Mesenchymal stem cell (in vitro differentiated cells and primary cell): ENCODE measurements around the gene SEC16A.

Experiments used
- DNase-seq: peaks from one replicate; pipeline ENCODE4 v3.0.0-alpha.2; 2013
- H2AFZ ChIP-seq: one replicate; pipeline ENCODE4 v1.6.1; 2013; ENCODE audit warnings: low read depth, mild to moderate bottlenecking, control low read depth, inconsistent platforms, low read length, moderate library complexity
- H2AK5ac ChIP-seq: 2 replicates; pipeline ENCODE4 v1.6.1; 2013; ENCODE audit warnings: low read length, moderate library complexity, mild to moderate bottlenecking, inconsistent platforms; ENCODE audit not compliant: severe bottlenecking
- H2BK120ac ChIP-seq: one replicate; pipeline ENCODE4 v1.6.1; 2013; ENCODE audit warnings: low read depth, mild to moderate bottlenecking, inconsistent platforms, low read length, moderate library complexity
- H2BK12ac ChIP-seq, 2 experiments: one replicate each; pipeline ENCODE4 v1.6.1; 2013; ENCODE audit warnings: inconsistent platforms in 2 of 2, low read length in 2 of 2, mild to moderate bottlenecking in 2 of 2, moderate library complexity in 2 of 2, control low read depth in 1 of 2
- H2BK15ac ChIP-seq: one replicate; pipeline ENCODE4 v1.6.1; 2013; ENCODE audit warnings: mild to moderate bottlenecking, low read depth, inconsistent platforms; ENCODE audit not compliant: poor library complexity, severe bottlenecking
- H2BK5ac ChIP-seq: 2 replicates; pipeline ENCODE4 v1.6.1; 2013; ENCODE audit warnings: low read depth, mild to moderate bottlenecking, low read length, control low read depth, inconsistent platforms; ENCODE audit not compliant: poor library complexity, severe bottlenecking
- H3K14ac ChIP-seq, 2 experiments: one replicate each; pipeline ENCODE4 v1.6.1; 2013; ENCODE audit warnings: inconsistent platforms in 2 of 2, low read length in 2 of 2, control low read depth in 1 of 2, mild to moderate bottlenecking in 1 of 2, moderate library complexity in 1 of 2
- H3K18ac ChIP-seq, 2 experiments: one replicate each; pipeline ENCODE4 v1.6.1; 2013; ENCODE audit warnings: inconsistent platforms in 2 of 2, low read length in 2 of 2, control low read depth in 1 of 2, low read depth in 1 of 2, mild to moderate bottlenecking in 1 of 2
- H3K23ac ChIP-seq, 2 experiments: one replicate each; pipeline ENCODE4 v1.6.1; 2013; ENCODE audit warnings: inconsistent platforms in 2 of 2, low read length in 2 of 2, mild to moderate bottlenecking in 2 of 2, moderate library complexity in 2 of 2, control low read depth in 1 of 2
- H3K27ac ChIP-seq: 2 replicates; pipeline ENCODE4 v1.5.1; 2013; ENCODE audit warnings: mild to moderate bottlenecking, moderate library complexity, low read length, control low read depth, inconsistent platforms; ENCODE audit not compliant: poor library complexity, severe bottlenecking
- H3K27me3 ChIP-seq, 2 experiments: 2 replicates each; pipeline versions ENCODE4 v1.6.1 to v1.7.0; 2013; ENCODE audit warnings: low read length in 2 of 2, mild to moderate bottlenecking in 2 of 2, moderate library complexity in 2 of 2, control low read depth in 1 of 2, inconsistent platforms in 1 of 2; ENCODE audit not compliant: control insufficient read depth in 1 of 2, insufficient read depth in 1 of 2
- H3K36me3 ChIP-seq, 2 experiments: 2 replicates each; pipeline versions ENCODE4 v1.6.1 to v1.7.0; 2013; ENCODE audit warnings: low read length in 2 of 2, control low read depth in 1 of 2, inconsistent platforms in 1 of 2, low read depth in 1 of 2, mild to moderate bottlenecking in 1 of 2; ENCODE audit not compliant: insufficient read depth in 2 of 2, control insufficient read depth in 1 of 2
- H3K4ac ChIP-seq, 2 experiments: one replicate each; pipeline ENCODE4 v1.6.1; 2013; ENCODE audit warnings: inconsistent platforms in 2 of 2, low read length in 2 of 2, mild to moderate bottlenecking in 2 of 2, moderate library complexity in 2 of 2, control low read depth in 1 of 2, low read depth in 1 of 2
- H3K4me1 ChIP-seq: 2 replicates; pipeline ENCODE4 v1.6.1; 2013; ENCODE audit warnings: low read depth, low read length, control low read depth; ENCODE audit not compliant: control insufficient read depth, insufficient read depth
- H3K4me2 ChIP-seq: 2 replicates; pipeline ENCODE4 v1.6.1; 2013; ENCODE audit warnings: low read length, mild to moderate bottlenecking, inconsistent platforms; ENCODE audit not compliant: poor library complexity, severe bottlenecking
- H3K4me3 ChIP-seq, 2 experiments: 2 replicates each; pipeline versions ENCODE4 v1.5.1 to v1.7.0; 2013; ENCODE audit warnings: low read length in 2 of 2, mild to moderate bottlenecking in 2 of 2, control low read depth in 1 of 2, low read depth in 1 of 2; ENCODE audit not compliant: insufficient read depth in 1 of 2
- H3K79me1 ChIP-seq: replicated peaks from 2 replicates; pipeline ENCODE4 v1.6.1; 2013; ENCODE audit warnings: mild to moderate bottlenecking, control low read depth, low read length, inconsistent platforms; ENCODE audit not compliant: poor library complexity, severe bottlenecking
- H3K9ac ChIP-seq: 2 replicates; pipeline ENCODE4 v1.7.0; 2013; ENCODE audit warnings: mild to moderate bottlenecking, low read length, moderate library complexity
- H3K9me3 ChIP-seq: 2 replicates; pipeline ENCODE4 v1.7.0; 2013; ENCODE audit warnings: mild to moderate bottlenecking, low read length; ENCODE audit not compliant: control insufficient read depth
- H4K8ac ChIP-seq: one replicate; pipeline ENCODE4 v1.6.1; 2013; ENCODE audit warnings: inconsistent platforms, mild to moderate bottlenecking, low read length, moderate library complexity
- H4K91ac ChIP-seq: one replicate; pipeline ENCODE4 v1.6.1; 2013; ENCODE audit warnings: mild to moderate bottlenecking, low read length, inconsistent platforms
- WGBS: methylation state at CpG from one replicate; pipeline ENCODE4 v1.1.7; 2013; ENCODE audit warnings: mixed read lengths; 5-methylcytosine and 5-hydroxymethylcytosine counted together

Gene SEC16A

GRCh38 chr9:136464241-136464640, 18.6 kb downstream of the SEC16A start:
- H3K36me3 ChIP-seq, result peaks cover 81 to 94% of the 10 kb centered on the region in 2 experiments
- H3K18ac ChIP-seq, result no peak overlapping the region
- H3K4me3 ChIP-seq, result no peak overlapping the region
- DNase-seq, result no peak
- no peak overlapping the region for H2BK5ac ChIP-seq
- no peak overlapping the region for H3K4me2 ChIP-seq
- no peak overlapping the region for H4K91ac ChIP-seq
- no peak overlapping the region for H2AK5ac ChIP-seq
- no peaks in the 10 kb centered on the region for H3K9me3 ChIP-seq
- no peak overlapping the region for H2BK120ac ChIP-seq
- H2AFZ ChIP-seq, result no peak overlapping the region
- H2BK12ac ChIP-seq, result no peak overlapping the region
- no peak overlapping the region for H2BK15ac ChIP-seq
- no peak overlapping the region for H4K8ac ChIP-seq
- no peaks in the 10 kb centered on the region for H3K27me3 ChIP-seq
- H3K79me1 ChIP-seq, result peaks cover 53% of the 10 kb centered on the region
- H3K4ac ChIP-seq, result no peak overlapping the region
- 98% methylated on average over 6 of the region's 6 CpGs for WGBS
- H3K23ac ChIP-seq, result no peak overlapping the region
- peaks cover 6% of the 10 kb centered on the region for H3K4me1 ChIP-seq
- no peak overlapping the region for H3K27ac ChIP-seq
- H3K9ac ChIP-seq, result no peak overlapping the region
- no peak overlapping the region for H3K14ac ChIP-seq

- Histone ChIP-seq H3K4me3 (peak overlapping the region in 1 of 2 experiments; percentile 26), H2AFZ (no peak overlapping the region), H2AK5ac (no peak overlapping the region), H2BK12ac (no peak overlapping the region), H2BK5ac (no peak overlapping the region), H4K91ac (no peak overlapping the region), H3K4me1 (peaks cover 6% of the 10 kb centered on the region), H3K4me2 (no peak overlapping the region), H3K79me1 (peaks cover 53% of the 10 kb centered on the region), H3K27me3 (no peaks in the 10 kb centered on the region), H3K36me3 (peaks cover 81 to 94% of the 10 kb centered on the region in 2 experiments), H3K9me3 (no peaks in the 10 kb centered on the region), H3K14ac (no peak overlapping the region), H3K18ac (no peak overlapping the region), H2BK120ac (no peak overlapping the region), H3K23ac (no peak overlapping the region), H4K8ac (no peak overlapping the region), H3K4ac (no peak overlapping the region), H3K9ac (no peak overlapping the region), H2BK15ac (no peak overlapping the region), H3K27ac (no peak overlapping the region)
- DNase-seq, result no peak
- 94% methylated on average over 14 of the region's 14 CpGs for WGBS
Measured at GRCh38 chr9:136463578-136463977, 19.3 kb downstream of the SEC16A start.

- H3K4me3 ChIP-seq, result no peak overlapping the region
- no peak overlapping the region for H3K4ac ChIP-seq
- H2AFZ ChIP-seq, result no peak overlapping the region
- no peak overlapping the region for H3K4me2 ChIP-seq
- H2BK15ac ChIP-seq, result peak overlapping the region; percentile 15
- no peak overlapping the region for H2BK120ac ChIP-seq
- H3K36me3 ChIP-seq, result peaks cover 87 to 94% of the 10 kb centered on the region in 2 experiments
- H3K27me3 ChIP-seq, result no peaks in the 10 kb centered on the region
- H3K4me1 ChIP-seq, result peaks cover 4% of the 10 kb centered on the region
- no peak overlapping the region for H2AK5ac ChIP-seq
- H4K8ac ChIP-seq, result no peak overlapping the region
- no peak overlapping the region for H3K23ac ChIP-seq
- peaks cover 50% of the 10 kb centered on the region for H3K79me1 ChIP-seq
- H3K9ac ChIP-seq, result no peak overlapping the region
- H3K14ac ChIP-seq, result no peak overlapping the region
- H4K91ac ChIP-seq, result no peak overlapping the region
- H2BK5ac ChIP-seq, result no peak overlapping the region
- no peaks in the 10 kb centered on the region for H3K9me3 ChIP-seq
- 93% methylated on average over 17 of the region's 17 CpGs for WGBS
- no peak overlapping the region for H3K27ac ChIP-seq
- no peak for DNase-seq
- no peak overlapping the region for H3K18ac ChIP-seq
- no peak overlapping the region for H2BK12ac ChIP-seq
Measured at GRCh38 chr9:136462664-136463063, 20.2 kb downstream of the SEC16A start.

GRCh38 chr9:136460772-136461325, 22.0 kb downstream of the SEC16A start:
- Histone ChIP-seq H3K18ac (no peak overlapping the region), H2BK15ac (no peak overlapping the region), H3K36me3 (peaks cover 93 to 94% of the 10 kb centered on the region in 2 experiments), H2AFZ (no peak overlapping the region), H3K27ac (no peak overlapping the region), H3K27me3 (no peaks in the 10 kb centered on the region), H2BK120ac (no peak overlapping the region), H3K14ac (no peak overlapping the region), H3K9ac (no peak overlapping the region), H3K4ac (no peak overlapping the region), H4K8ac (no peak overlapping the region), H3K4me3 (no peak overlapping the region), H4K91ac (no peak overlapping the region), H2AK5ac (no peak overlapping the region), H3K4me2 (no peak overlapping the region), H2BK5ac (no peak overlapping the region), H3K23ac (no peak overlapping the region), H3K9me3 (no peaks in the 10 kb centered on the region), H3K4me1 (no peaks in the 10 kb centered on the region), H3K79me1 (peaks cover 52% of the 10 kb centered on the region), H2BK12ac (no peak overlapping the region)
- 95% methylated on average over 20 of the region's 23 CpGs for WGBS
- no peak for DNase-seq
